Keratinocyte (primary cell): ENCODE data around the gene SPACA9. TPM values are rescaled to one million over a fixed set of nuclear protein-coding genes. Genes with fewer than 3 reads are reported as not detected.

Experiments
- DNase-seq: peaks from one replicate; pipeline ENCODE4 v3.0.0-alpha.2; 2011; ENCODE audit warnings: low read depth, missing footprints, low spot score
- FAIRE-seq: peaks from 2 replicates; lab custom pipeline; 2011; peaks lifted over from hg19 to GRCh38; lab: Jason Lieb, UNC
- H2AFZ ChIP-seq: 2 replicates; pipeline ENCODE4 v1.6.0; 2012; ENCODE audit warnings: low read length, control low read depth, inconsistent platforms; ENCODE audit not compliant: control insufficient read depth
- H3K27ac ChIP-seq: 2 replicates; pipeline ENCODE4 v1.5.1; 2011; ENCODE audit warnings: low read length; ENCODE audit not compliant: control insufficient read depth, insufficient read depth
- H3K27me3 ChIP-seq: 3 replicates; pipeline ENCODE4 v1.6.0; 2011; ENCODE audit warnings: low read length; ENCODE audit not compliant: control insufficient read depth, insufficient read depth; ENCODE audit errors: extremely low read depth
- H3K36me3 ChIP-seq, 2 experiments: 2 replicates in 1 of 2; 3 replicates in 1 of 2; pipeline ENCODE4 v1.5.1; 2011; ENCODE audit warnings: low read length in 2 of 2, mild to moderate bottlenecking in 1 of 2; ENCODE audit not compliant: control insufficient read depth in 2 of 2, insufficient read depth in 2 of 2; ENCODE audit errors: extremely low read depth in 1 of 2
- H3K4me1 ChIP-seq: 3 replicates; pipeline ENCODE4 v1.5.1; 2011; ENCODE audit warnings: low read length; ENCODE audit not compliant: control insufficient read depth, insufficient read depth; ENCODE audit errors: extremely low read depth
- H3K4me2 ChIP-seq: 3 replicates; pipeline ENCODE4 v1.6.0; 2011; ENCODE audit warnings: low read depth, low read length; ENCODE audit not compliant: control insufficient read depth, insufficient read depth; ENCODE audit errors: extremely low read depth
- H3K4me3 ChIP-seq, 3 experiments: fragments of 200-600 bp in 1 of 3; sonication (generic) in 1 of 3; 2 replicates in 2 of 3; 3 replicates in 1 of 3; pipeline ENCODE4 v1.5.1; 2011 to 2016; ENCODE audit warnings: low read length in 3 of 3, mild to moderate bottlenecking in 3 of 3, control low read depth in 2 of 3, inconsistent platforms in 1 of 3, low read depth in 1 of 3, mixed read lengths in 1 of 3, mixed run types in 1 of 3, moderate library complexity in 1 of 3; ENCODE audit not compliant: control insufficient read depth in 2 of 3, insufficient read depth in 2 of 3; ENCODE audit errors: extremely low read depth in 1 of 3
- H3K79me2 ChIP-seq: 2 replicates; pipeline ENCODE4 v1.6.0; 2012; ENCODE audit warnings: low read length; ENCODE audit not compliant: control insufficient read depth, insufficient read depth
- H3K9ac ChIP-seq: 3 replicates; pipeline ENCODE4 v1.6.0; 2011; ENCODE audit warnings: low read length; ENCODE audit not compliant: control insufficient read depth, insufficient read depth; ENCODE audit errors: extremely low read depth
- H3K9me1 ChIP-seq: 3 replicates; pipeline ENCODE4 v1.6.0; 2011; ENCODE audit warnings: low read length; ENCODE audit not compliant: control insufficient read depth, insufficient read depth; ENCODE audit errors: extremely low read depth
- H3K9me3 ChIP-seq: 2 replicates; pipeline ENCODE4 v1.5.1; 2012; ENCODE audit warnings: low read depth, low read length; ENCODE audit not compliant: control insufficient read depth
- H4K20me1 ChIP-seq: 3 replicates; pipeline ENCODE4 v1.6.0; 2011; ENCODE audit warnings: low read length; ENCODE audit not compliant: control insufficient read depth, insufficient read depth; ENCODE audit errors: extremely low read depth
- EZH2 ChIP-seq: IDR thresholded peaks from one replicate; pipeline ENCODE4 v1.6.1; 2012; ENCODE audit warnings: inconsistent platforms, mild to moderate bottlenecking, low read length, moderate library complexity
- dilution Hi-C: fragments of 300-500 bp; cut with MboI; formaldehyde crosslinking; loops from one replicate; pipeline ENCODE4 v1.7.0; 2020; ENCODE audit warnings: low sequenced_read_pairs; ENCODE audit not compliant: extremely low pct_ligation_motif_present
- polyA plus RNA-seq, 5 experiments: library from polyadenylated mRNA; depleted of rRNA in 3 of 5; stranded (reverse) in 3 of 5; stranded (forward) in 1 of 5; unstranded in 1 of 5; fragments of >200 nt; gene quantifications; 1 replicate in 1 of 5; 2 replicates in 3 of 5; 3 replicates in 1 of 5; pipeline versions ENCODE4 v1.2.1 to v1.2.3, GENCODE V29; 2011 to 2012; ENCODE audit warnings: missing spikeins in 2 of 5, low read depth in 1 of 5, low replicate concordance in 1 of 5
- TF ChIP-seq, protein P1 (sequence below), 3 experiments: IDR thresholded peaks in 1 of 3; conservative IDR thresholded peaks in 1 of 3; optimal IDR thresholded peaks in 1 of 3; 2 replicates in 2 of 3; 3 replicates in 1 of 3; pipeline versions ENCODE3 to v1.5.1; 2011; ENCODE audit warnings: low read length in 3 of 3, mild to moderate bottlenecking in 3 of 3, moderate library complexity in 2 of 3, control low read depth in 1 of 3, inconsistent platforms in 1 of 3; ENCODE audit not compliant: insufficient read depth in 2 of 3; ENCODE audit errors: extremely low read depth in 1 of 3

Gene SPACA9
- polyA plus RNA-seq, 1 donor (not counting 4 experiments of a cell fraction or from before 2014, with no cell fraction given): 3.6 TPM

GRCh38 chr9:132877824-132878694, 639 bp upstream of the SPACA9 start, which contains the start of gene AK8:
Gene AK8 (minus strand): TSS chr9:132878284. CDS start chr9:132878255, 29 bp downstream.
- H3K27me3 ChIP-seq: no peaks in the 10 kb centered on the region
- FAIRE-seq (no peak), DNase-seq (no peak)
- no peaks in the 10 kb centered on the region for H3K79me2 ChIP-seq
- H3K9me1 ChIP-seq: no peaks in the 10 kb centered on the region
- no peaks in the 10 kb centered on the region for H3K9me3 ChIP-seq
- TF ChIP-seq EZH2: no peak
- dilution Hi-C loops: no loop called here
- H3K27ac ChIP-seq: peak within 1 kb of the TSS; percentile 81
- no peaks in the 10 kb centered on the region for H4K20me1 ChIP-seq
- H3K4me3 ChIP-seq: peak within 1 kb of the TSS; percentile 87 to 94 (median 93)
- H3K4me2 ChIP-seq: peak within 1 kb of the TSS; percentile 74
- peaks cover 9% of the 10 kb centered on the region for H3K4me1 ChIP-seq
- H2AFZ ChIP-seq: peak within 1 kb of the TSS; percentile 95
- H3K36me3 ChIP-seq: no peaks in the 10 kb centered on the region
- H3K9ac ChIP-seq: peak within 1 kb of the TSS; percentile 94

DNA sequence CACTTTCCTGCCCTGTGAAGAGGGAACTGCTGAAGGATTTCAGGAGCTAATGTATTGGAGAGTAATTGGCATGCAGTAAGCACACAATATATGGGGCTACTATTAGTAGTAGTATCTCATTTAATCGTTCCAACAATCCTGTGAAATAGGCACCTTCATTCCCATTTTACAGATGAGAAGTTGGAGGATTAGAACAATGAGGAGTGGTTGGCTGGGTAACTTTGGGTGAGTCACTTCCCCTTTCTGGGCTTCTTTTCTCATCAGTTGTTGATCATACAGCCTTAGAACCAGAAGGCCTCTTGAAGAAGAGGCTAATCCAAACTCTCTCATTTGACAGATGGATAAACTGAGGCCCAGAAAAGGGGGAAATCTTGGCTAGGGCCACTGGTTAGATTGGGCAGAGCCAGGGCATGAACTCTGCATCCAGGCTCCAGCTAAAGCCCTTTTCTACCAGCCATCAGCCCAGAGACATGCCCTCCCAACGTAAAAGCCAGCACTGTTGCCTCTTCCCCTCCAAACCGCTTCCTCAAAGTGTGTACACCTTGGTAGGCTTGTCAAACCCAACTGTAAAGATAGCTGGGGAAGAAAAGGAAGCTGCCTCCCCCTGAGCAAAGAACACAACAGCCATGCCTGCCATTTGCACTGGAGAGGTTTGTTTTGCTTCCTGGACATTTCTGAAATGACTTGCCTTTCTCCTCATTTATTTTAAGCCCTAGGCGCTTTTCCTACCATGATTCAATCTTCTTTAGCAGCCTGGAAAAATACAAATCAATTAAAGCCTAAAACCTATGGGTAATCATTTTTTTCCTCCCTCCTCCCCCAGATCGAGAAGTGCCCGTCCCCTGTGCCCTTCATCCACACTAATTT, 992 bp downstream of the SPACA9 start:
- dilution Hi-C loops: no loop called here
- Histone ChIP-seq H3K4me3 (peak overlapping the region in 1 of 3 experiments; percentile 25), H3K79me2 (no peaks in the 10 kb centered on the region), H3K4me2 (peak overlapping the region; percentile 74), H3K9ac (no peak overlapping the region), H3K27me3 (no peaks in the 10 kb centered on the region), H3K9me1 (no peaks in the 10 kb centered on the region), H2AFZ (peak overlapping the region; percentile 51), H3K9me3 (no peaks in the 10 kb centered on the region), H4K20me1 (no peaks in the 10 kb centered on the region), H3K4me1 (peaks cover 9% of the 10 kb centered on the region), H3K27ac (peak overlapping the region; percentile 55), H3K36me3 (peaks cover 0 to 1% of the 10 kb centered on the region in 2 experiments)
- FAIRE-seq (no peak), DNase-seq (no peak)
- no peak for TF ChIP-seq EZH2

DNA sequence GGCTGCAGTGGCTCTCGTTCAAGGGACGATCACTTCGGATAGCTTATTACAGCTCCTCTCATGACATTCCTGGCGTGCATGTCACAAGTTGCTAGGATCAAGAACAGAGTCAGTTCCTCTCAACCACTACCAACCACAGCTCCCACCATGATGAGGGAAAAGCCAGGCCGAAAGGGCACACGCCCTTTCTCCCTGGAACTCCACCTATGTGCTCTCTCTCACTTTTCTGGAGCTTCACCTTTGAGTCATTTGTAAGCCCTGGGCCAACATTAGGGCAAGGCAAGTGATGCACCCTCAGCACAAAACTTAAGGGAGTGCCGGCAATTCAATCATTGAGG, 1.6 kb downstream of the SPACA9 start:
- Histone ChIP-seq H3K4me2 (peak overlapping the region; percentile 7), H3K27ac (peak overlapping the region; percentile 55), H4K20me1 (no peaks in the 10 kb centered on the region), H3K9me1 (no peaks in the 10 kb centered on the region), H3K36me3 (peaks cover 0 to 1% of the 10 kb centered on the region in 2 experiments), H3K4me1 (peaks cover 9% of the 10 kb centered on the region), H3K27me3 (no peaks in the 10 kb centered on the region), H3K9me3 (no peaks in the 10 kb centered on the region), H3K9ac (no peak overlapping the region), H2AFZ (peak overlapping the region; percentile 51), H3K79me2 (no peaks in the 10 kb centered on the region), H3K4me3 (peak overlapping the region in 1 of 3 experiments; percentile 25)
- peak; percentile 69 for FAIRE-seq
- TF ChIP-seq EZH2: no peak
- TF ChIP-seq, protein P1, sequence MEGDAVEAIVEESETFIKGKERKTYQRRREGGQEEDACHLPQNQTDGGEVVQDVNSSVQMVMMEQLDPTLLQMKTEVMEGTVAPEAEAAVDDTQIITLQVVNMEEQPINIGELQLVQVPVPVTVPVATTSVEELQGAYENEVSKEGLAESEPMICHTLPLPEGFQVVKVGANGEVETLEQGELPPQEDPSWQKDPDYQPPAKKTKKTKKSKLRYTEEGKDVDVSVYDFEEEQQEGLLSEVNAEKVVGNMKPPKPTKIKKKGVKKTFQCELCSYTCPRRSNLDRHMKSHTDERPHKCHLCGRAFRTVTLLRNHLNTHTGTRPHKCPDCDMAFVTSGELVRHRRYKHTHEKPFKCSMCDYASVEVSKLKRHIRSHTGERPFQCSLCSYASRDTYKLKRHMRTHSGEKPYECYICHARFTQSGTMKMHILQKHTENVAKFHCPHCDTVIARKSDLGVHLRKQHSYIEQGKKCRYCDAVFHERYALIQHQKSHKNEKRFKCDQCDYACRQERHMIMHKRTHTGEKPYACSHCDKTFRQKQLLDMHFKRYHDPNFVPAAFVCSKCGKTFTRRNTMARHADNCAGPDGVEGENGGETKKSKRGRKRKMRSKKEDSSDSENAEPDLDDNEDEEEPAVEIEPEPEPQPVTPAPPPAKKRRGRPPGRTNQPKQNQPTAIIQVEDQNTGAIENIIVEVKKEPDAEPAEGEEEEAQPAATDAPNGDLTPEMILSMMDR (optimal IDR thresholded peaks at IDR 0.05 in 1 of 3, IDR thresholded peaks at IDR 0.05 in 1 of 3, conservative IDR thresholded peaks at IDR 0.05 in 1 of 3; ENCODE audit: extremely low read depth in 1 of 3, insufficient read depth in 2 of 3, low read length in 3 of 3): no peak
- dilution Hi-C loops: no loop called here
- DNase-seq: no peak
